Stomach (tissue), 4 donors: ENCODE data around the gene FNDC3B.

Experiments
- EP300 ChIP-seq: sonication (generic); formaldehyde crosslinking; IDR thresholded peaks from one replicate; pipeline ENCODE4 v1.6.1; 2017; ENCODE audit warnings: antibody characterized with exemption
- POLR2A ChIP-seq, 4 donors: fragments of 450-650 bp; IDR thresholded peaks; one replicate each; pipeline ENCODE4 v1.6.1; 2016; ENCODE audit warnings: antibody characterized with exemption in 4 of 4, control low read depth in 2 of 4, mild to moderate bottlenecking in 1 of 4, moderate library complexity in 1 of 4
- POLR2AphosphoS5 ChIP-seq, 3 donors: sonication (generic); formaldehyde crosslinking; IDR thresholded peaks; one replicate each; pipeline ENCODE4 v1.6.1; 2016; ENCODE audit warnings: antibody characterized with exemption in 3 of 3
- TF ChIP-seq, protein P1 (sequence below), 7 experiments: fragments of 450-650 bp in 4 of 7; fragments of 200-600 bp in 3 of 7; sonication (generic) in 3 of 7; IDR thresholded peaks; one replicate each; pipeline ENCODE4 v1.5.1; 2016 to 2019; ENCODE audit warnings: antibody characterized with exemption in 7 of 7, control low read depth in 2 of 7, mild to moderate bottlenecking in 1 of 7

DNA sequence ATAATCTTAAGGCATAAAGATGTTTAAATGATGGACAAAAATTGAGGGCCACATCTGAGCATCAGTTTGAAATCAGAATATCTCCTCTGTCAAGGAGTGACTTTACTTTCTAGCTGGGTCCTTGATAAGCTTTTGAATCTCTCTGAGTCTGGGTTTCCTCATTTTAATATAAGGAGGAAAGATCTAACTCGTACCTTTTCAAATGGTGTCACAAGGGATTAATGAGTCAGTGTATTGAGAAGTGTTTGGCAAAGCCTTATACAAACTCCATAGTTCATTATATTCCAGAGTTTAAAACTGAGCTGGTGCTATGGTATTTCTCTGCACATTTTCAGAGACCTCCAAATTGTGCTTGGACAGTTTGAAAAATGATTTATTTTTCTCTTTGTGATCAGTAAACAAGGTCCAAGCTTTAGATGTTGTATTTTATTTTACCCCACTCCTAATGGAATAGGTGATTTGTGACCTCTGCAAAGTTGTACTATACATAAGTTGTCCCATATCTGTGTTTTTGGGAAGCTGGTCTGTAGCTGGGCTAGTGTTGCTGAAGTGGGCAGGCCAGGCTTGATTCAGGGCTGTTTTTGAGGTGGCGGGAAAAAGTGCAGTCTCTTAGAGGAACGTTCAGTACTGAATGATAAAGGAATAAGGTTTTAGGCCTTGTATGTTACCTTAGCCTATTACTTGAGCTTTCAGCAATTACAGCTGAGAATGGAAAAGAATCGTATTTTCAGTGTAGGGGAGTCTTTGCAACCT, 5.6 kb downstream of the FNDC3B start:
- TF ChIP-seq POLR2A (IDR thresholded peaks at IDR 0.05) (no peak), POLR2AphosphoS5 (IDR thresholded peaks at IDR 0.05) (no peak), EP300 (no peak)
- TF ChIP-seq, protein P1, sequence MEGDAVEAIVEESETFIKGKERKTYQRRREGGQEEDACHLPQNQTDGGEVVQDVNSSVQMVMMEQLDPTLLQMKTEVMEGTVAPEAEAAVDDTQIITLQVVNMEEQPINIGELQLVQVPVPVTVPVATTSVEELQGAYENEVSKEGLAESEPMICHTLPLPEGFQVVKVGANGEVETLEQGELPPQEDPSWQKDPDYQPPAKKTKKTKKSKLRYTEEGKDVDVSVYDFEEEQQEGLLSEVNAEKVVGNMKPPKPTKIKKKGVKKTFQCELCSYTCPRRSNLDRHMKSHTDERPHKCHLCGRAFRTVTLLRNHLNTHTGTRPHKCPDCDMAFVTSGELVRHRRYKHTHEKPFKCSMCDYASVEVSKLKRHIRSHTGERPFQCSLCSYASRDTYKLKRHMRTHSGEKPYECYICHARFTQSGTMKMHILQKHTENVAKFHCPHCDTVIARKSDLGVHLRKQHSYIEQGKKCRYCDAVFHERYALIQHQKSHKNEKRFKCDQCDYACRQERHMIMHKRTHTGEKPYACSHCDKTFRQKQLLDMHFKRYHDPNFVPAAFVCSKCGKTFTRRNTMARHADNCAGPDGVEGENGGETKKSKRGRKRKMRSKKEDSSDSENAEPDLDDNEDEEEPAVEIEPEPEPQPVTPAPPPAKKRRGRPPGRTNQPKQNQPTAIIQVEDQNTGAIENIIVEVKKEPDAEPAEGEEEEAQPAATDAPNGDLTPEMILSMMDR (IDR thresholded peaks at IDR 0.05) = no peak
